HG03342 (cell line): Measurements from ENCODE around the gene OASL.
A peak's percentile ranks its signal among the peaks of the same experiment; 100 is the strongest.
"Not testable (repeated sequence)": the region's sequence is repeated elsewhere in the genome, so short reads cannot be mapped to it uniquely, and the experiment has no call there.

Source experiments
- ATAC-seq: cut with Tn5 transposase; IDR thresholded peaks from one replicate; pipeline ENCODE4 v1.9.1; 2021; ENCODE audit warnings: mild to moderate bottlenecking, moderate library complexity; ENCODE audit not compliant: unreplicated experiment

The OASL gene

GRCh38 chr12:121038861-121039668 lies at the start of gene OASL:
TSS of gene OASL (minus strand) at chr12:121039246. CDS start at chr12:121038971, 275 bp downstream.
- peak; percentile 81 for ATAC-seq

GRCh38 chr12:121088195-121088585 lies 49.1 kb upstream of the OASL start:
- no peak for ATAC-seq

GRCh38 chr12:121087467-121088194 lies 48.6 kb upstream of the OASL start:
- ATAC-seq, result no peak

GRCh38 chr12:121086781-121087295 lies 47.8 kb upstream of the OASL start:
- ATAC-seq, result no peak

GRCh38 chr12:121085506-121086353 lies 46.7 kb upstream of the OASL start:
- ATAC-seq, result no peak

GRCh38 chr12:121085069-121085468 lies 46.0 kb upstream of the OASL start:
- ATAC-seq, result no peak

- no peak for ATAC-seq
These were observed 45.2 kb upstream of the OASL start for GRCh38 chr12:121084229-121084628.

- ATAC-seq, result no peak
These were observed 41.9 kb upstream of the OASL start for GRCh38 chr12:121080909-121081308.

- no peak for ATAC-seq
These were observed 40.8 kb upstream of the OASL start for GRCh38 chr12:121079736-121080272.

- not testable (repeated sequence) for ATAC-seq
These were observed 38.4 kb upstream of the OASL start for GRCh38 chr12:121077440-121077839.

GRCh38 chr12:121075911-121076310 lies 36.9 kb upstream of the OASL start:
- not testable (repeated sequence) for ATAC-seq

- no peak for ATAC-seq
These were observed 33.1 kb upstream of the OASL start for GRCh38 chr12:121072147-121072546.

GRCh38 chr12:121069206-121069605 lies 30.2 kb upstream of the OASL start:
- ATAC-seq, result no peak

- ATAC-seq, result no peak
These were observed 26.3 kb upstream of the OASL start for GRCh38 chr12:121065345-121065744.

GRCh38 chr12:121064586-121064985 lies 25.5 kb upstream of the OASL start:
- not testable (repeated sequence) for ATAC-seq

- no peak for ATAC-seq
These were observed 25.1 kb upstream of the OASL start for GRCh38 chr12:121064116-121064515.

- no peak for ATAC-seq
These were observed 23.5 kb upstream of the OASL start for GRCh38 chr12:121062391-121063045.

- no peak for ATAC-seq
These were observed 22.8 kb upstream of the OASL start for GRCh38 chr12:121061831-121062230.

GRCh38 chr12:121060149-121061001 lies 21.3 kb upstream of the OASL start:
- ATAC-seq, result peak; percentile 80
